K562 (cell line): ENCODE data around the gene ESRRG. TPM values are rescaled to one million over a fixed set of nuclear protein-coding genes. Genes with fewer than 3 reads are reported as not detected.
"Not testable (repeated sequence)": the region's sequence is repeated elsewhere in the genome, so short reads cannot be mapped to it uniquely, and the experiment has no call there.

Source experiments
- ATAC-seq: fragments of 200-7000 bp; cut with Tn5 transposase; 3 replicates; pipeline ENCODE4 v1.9.1; 2020; ENCODE audit warnings: moderate library complexity
- BruUV-seq: library from RNA; stranded (reverse); fragments of 400-500 nt; replicated peaks from 2 replicates; lab custom pipeline; 2021; lab: Mats Ljungman, UMichigan
- CTCF ChIA-PET: fragments of 300-600 bp; formaldehyde crosslinking; extraction: SDS; loops from one replicate; lab custom pipeline; 2021; ENCODE audit warnings: low intra/inter-chr PET ratio; lab: Yijun Ruan, JAX
- POLR2A ChIA-PET: fragments of 300-600, 350-650 bp; sonication (Branson Sonifier 250); formaldehyde crosslinking; extraction: SDS; loops from one replicate; lab custom pipeline; 2021; ENCODE audit warnings: antibody characterized with exemption, inconsistent platforms; lab: Yijun Ruan, JAX
- DNase-seq, 4 experiments: peaks; one replicate each; pipeline versions ENCODE4 v3.0.0 to v3.0.0-alpha.2; 2011 to 2018; ENCODE audit warnings: low spot score in 3 of 4, mixed read lengths in 3 of 4; ENCODE audit errors: extremely low read depth in 1 of 4
- FAIRE-seq: peaks from 2 replicates; lab custom pipeline; 2011; peaks lifted over from hg19 to GRCh38; lab: Jason Lieb, UNC
- H2AFZ ChIP-seq: 2 replicates; pipeline ENCODE4 v1.6.0; 2011; ENCODE audit warnings: low read depth, low read length, control low read depth, inconsistent platforms
- H3K27ac ChIP-seq: fragments of 200-600 bp; 3 replicates; pipeline ENCODE4 v1.8.0; 2011; ENCODE audit warnings: low read depth, mild to moderate bottlenecking, control low read depth, inconsistent platforms, low read length, moderate library complexity, mixed read lengths; ENCODE audit errors: extremely low read depth
- H3K27me3 ChIP-seq, 2 experiments: fragments of 300-600 bp in 1 of 2; 2 replicates in 1 of 2; 3 replicates in 1 of 2; pipeline versions ENCODE4 v1.6.0 to v1.8.0; 2011; ENCODE audit warnings: inconsistent platforms in 2 of 2, low read length in 2 of 2, mild to moderate bottlenecking in 1 of 2, mixed read lengths in 1 of 2, moderate library complexity in 1 of 2; ENCODE audit not compliant: control insufficient read depth in 2 of 2, insufficient read depth in 2 of 2
- H3K36me3 ChIP-seq: fragments of 300-600 bp; 3 replicates; pipeline ENCODE4 v1.8.0; 2011; ENCODE audit warnings: mild to moderate bottlenecking, low read length, inconsistent platforms; ENCODE audit not compliant: control insufficient read depth, insufficient read depth
- H3K4me1 ChIP-seq, 2 experiments: fragments of 200-600 bp in 1 of 2; replicated peaks in 1 of 2; 2 replicates in 1 of 2; 3 replicates in 1 of 2; pipeline versions ENCODE4 v1.5.1 to v1.8.0; 2011; ENCODE audit warnings: inconsistent platforms in 2 of 2, low read length in 2 of 2, mild to moderate bottlenecking in 1 of 2, mixed read lengths in 1 of 2, moderate library complexity in 1 of 2; ENCODE audit not compliant: control insufficient read depth in 2 of 2, insufficient read depth in 2 of 2
- H3K4me2 ChIP-seq: 2 replicates; pipeline ENCODE4 v1.6.1; 2011; ENCODE audit warnings: low read length, control low read depth, inconsistent platforms, mixed read lengths; ENCODE audit not compliant: insufficient read depth
- H3K4me3 ChIP-seq: fragments of 200-600 bp; sonication (generic), shearing (Covaris generic); 2 replicates; pipeline ENCODE4 v1.5.1; 2016; ENCODE audit warnings: control low read depth, inconsistent platforms
- H3K79me2 ChIP-seq: fragments of 200-600 bp; 3 replicates; pipeline ENCODE4 v1.8.0; 2011; ENCODE audit warnings: low read length, inconsistent platforms; ENCODE audit not compliant: control insufficient read depth, insufficient read depth
- H3K9ac ChIP-seq, 2 experiments: 2 replicates each; pipeline versions ENCODE4 v1.6.0 to v1.6.1; 2011; ENCODE audit warnings: low read depth in 2 of 2, low read length in 2 of 2, control low read depth in 1 of 2, inconsistent platforms in 1 of 2, mild to moderate bottlenecking in 1 of 2, mixed read lengths in 1 of 2; ENCODE audit not compliant: insufficient read depth in 1 of 2
- H3K9me1 ChIP-seq: one replicate; pipeline ENCODE4 v1.6.0; 2011; ENCODE audit warnings: inconsistent platforms, mild to moderate bottlenecking, low read length, moderate library complexity; ENCODE audit not compliant: control insufficient read depth, insufficient read depth
- H3K9me3 ChIP-seq: replicated peaks from 2 replicates; pipeline ENCODE4 v1.5.1; 2011; ENCODE audit warnings: low read depth, low read length, inconsistent platforms; ENCODE audit not compliant: control insufficient read depth, insufficient read depth
- H4K20me1 ChIP-seq: replicated peaks from 2 replicates; pipeline ENCODE4 v1.6.1; 2011; ENCODE audit warnings: low read length, inconsistent platforms, mixed read lengths; ENCODE audit not compliant: control insufficient read depth, insufficient read depth
- CHD4 ChIP-seq: fragments of 200-600 bp; sonication (generic); IDR thresholded peaks from 3 replicates; pipeline ENCODE4 v1.6.1; 2012; ENCODE audit warnings: low read depth, mild to moderate bottlenecking, mixed read lengths, low read length, inconsistent platforms; ENCODE audit not compliant: insufficient read depth, insufficient replicate concordance, poor library complexity, severe bottlenecking
- DMBX1 ChIP-seq: fragments of 250-450 bp; sonication (Bioruptor Pico); IDR thresholded peaks from 2 replicates; pipeline ENCODE4 v1.8.0; 2022; ENCODE audit warnings: inconsistent platforms, mild to moderate bottlenecking, moderate library complexity, borderline replicate concordance
- ELF4 ChIP-seq: fragments of 450-650 bp; formaldehyde crosslinking; IDR thresholded peaks from 2 replicates; pipeline ENCODE4 v1.4.0; 2022; ENCODE audit warnings: missing genetic modification characterization
- HNRNPL ChIP-seq: fragments of 200-400 bp; formaldehyde crosslinking; IDR thresholded peaks from 2 replicates; pipeline ENCODE4 v1.6.1; 2017; ENCODE audit warnings: low read depth, mild to moderate bottlenecking, low read length
- MTA1 ChIP-seq: fragments of 450-650 bp; IDR thresholded peaks from 2 replicates; pipeline ENCODE4 v1.6.1; 2017; ENCODE audit warnings: borderline replicate concordance
- RUNX1 ChIP-seq: sonication (generic); IDR thresholded peaks from 2 replicates; pipeline ENCODE4 v1.6.1; 2016; ENCODE audit warnings: antibody characterized with exemption, low read depth
- YBX1 ChIP-seq: fragments of 450-650 bp; IDR thresholded peaks from 2 replicates; pipeline ENCODE4 v1.7.1; 2016; ENCODE audit warnings: mild to moderate bottlenecking
- ZNF212 ChIP-seq: fragments of 450-650 bp; formaldehyde crosslinking; IDR thresholded peaks from 2 replicates; pipeline ENCODE4 v1.4.0; 2020; ENCODE audit warnings: mild to moderate bottlenecking
- ZZZ3 ChIP-seq: fragments of 450-650 bp; IDR thresholded peaks from 2 replicates; pipeline ENCODE4 v1.6.1; 2016; ENCODE audit warnings: antibody characterized with exemption, mild to moderate bottlenecking, moderate library complexity
- WGBS: fragments of 100-300 bp; shearing (Covaris generic); methylation state at CpG from one replicate; pipeline ENCODE4 v1.1.6; 2016; ENCODE audit warnings: low coverage, mixed read lengths; ENCODE audit not compliant: insufficient coverage; ENCODE audit errors: missing lambda C conversion rate; 5-methylcytosine and 5-hydroxymethylcytosine counted together
- in situ Hi-C: fragments of 300-500 bp; cut with MboI; formaldehyde crosslinking; loops from 4 replicates; pipeline ENCODE4 v1.15.0; 2018; ENCODE audit warnings: inconsistent platforms, mixed read lengths
- intact Hi-C: fragments of 100-400 bp; cut with micrococcal nuclease; formaldehyde crosslinking; loops from 2 replicates; pipeline ENCODE4 v1.14.2; 2022
- polyA plus RNA-seq, 8 experiments: library from polyadenylated mRNA; depleted of rRNA in 4 of 8; stranded (reverse) in 5 of 8; unstranded in 3 of 8; fragments of >200 nt; fragmentation: Nextera tagmentation in 2 of 8; fragmentation: Illumina TruSeq in 1 of 8; extraction: Ambion mirVana in 2 of 8; extraction: Trizol in 1 of 8; gene quantifications; 2 replicates each; pipeline versions ENCODE4 v1.2.1 to v1.2.3, GENCODE V29; 2011 to 2014; ENCODE audit warnings: inconsistent platforms in 1 of 8, missing spikeins in 1 of 8
- total RNA-seq, 7 experiments: library from RNA; depleted of rRNA in 6 of 7; stranded (reverse); fragments of >200 nt in 6 of 7; fragmentation: Illumina TruSeq in 2 of 7; extraction: Trizol in 2 of 7; gene quantifications; 2 replicates each; pipeline versions ENCODE4 v1.2.1 to v1.2.3, GENCODE V29; 2011 to 2021; ENCODE audit warnings: low replicate concordance in 1 of 7
- TF ChIP-seq, protein P1 (sequence below): sonication (generic); formaldehyde crosslinking; IDR thresholded peaks from 2 replicates; pipeline ENCODE4 v1.8.0; 2022; ENCODE audit warnings: mild to moderate bottlenecking, missing genetic modification reagents
- TF ChIP-seq, protein P2 (sequence below), 3 experiments: IDR thresholded peaks in 2 of 3; conservative IDR thresholded peaks in 1 of 3; 2 replicates each; pipeline ENCODE4 v1.5.1; 2011 to 2012; ENCODE audit warnings: low read length in 3 of 3, mild to moderate bottlenecking in 3 of 3, control low read depth in 2 of 3, improper control_type of control experiment in 1 of 3, inconsistent platforms in 1 of 3, low read depth in 1 of 3, mixed read lengths in 1 of 3, moderate library complexity in 1 of 3; ENCODE audit not compliant: insufficient read depth in 2 of 3

Gene ESRRG
- total and polyA plus RNA-seq, 9 of the 15 experiments (the other 6 are each of a cell fraction or from before 2014, with no cell fraction given) = not detected

DNA sequence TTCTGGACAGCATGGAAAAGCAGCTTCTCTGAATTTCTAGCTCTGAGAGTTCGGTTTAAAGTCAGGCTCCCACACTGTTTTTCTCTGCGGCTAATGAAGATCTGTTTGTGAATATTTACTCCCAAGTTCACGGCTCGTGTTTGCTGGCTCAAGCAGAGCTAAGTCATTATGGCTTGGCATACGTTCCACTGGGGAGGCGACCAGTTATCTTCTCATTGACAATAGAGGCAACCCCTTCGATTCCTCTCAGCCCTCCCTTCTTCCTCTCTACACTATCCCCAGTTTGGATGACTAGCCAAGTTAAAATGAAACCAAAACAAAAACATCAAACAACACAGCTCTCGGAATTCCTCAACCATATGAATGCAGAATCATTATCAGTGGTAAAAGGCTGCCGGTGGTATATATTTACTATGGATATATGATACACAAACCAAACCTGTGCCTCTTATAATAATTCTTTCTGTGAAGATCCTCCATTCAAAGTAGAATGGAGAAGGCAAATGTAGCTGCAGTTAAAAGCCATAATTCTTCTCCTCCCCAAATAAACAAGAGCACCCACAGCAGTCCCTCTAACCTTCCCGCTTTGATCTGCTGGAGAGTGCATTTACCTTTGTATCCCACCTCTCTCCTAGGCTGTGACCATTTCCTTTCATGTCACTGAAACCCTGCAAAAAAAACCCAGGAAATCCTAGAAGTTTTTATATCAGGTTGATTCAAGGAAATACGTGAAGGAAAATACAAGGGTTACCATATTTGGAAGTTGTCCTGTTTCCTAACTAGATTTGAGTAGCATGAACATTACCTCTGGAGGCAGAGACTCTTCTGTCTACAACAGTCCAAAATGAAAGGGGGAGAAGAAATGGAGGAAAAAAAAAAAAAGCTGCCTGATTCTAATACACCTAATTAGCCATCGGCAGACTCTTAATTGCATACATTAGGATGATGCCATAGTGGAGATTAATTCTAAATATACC is 191.7 kb downstream of the ESRRG start (continued):
- TF ChIP-seq CHD4 (no peak), ELF4 (CRISPR knock-in tag) (no peak), RUNX1 (no peak), YBX1 (no peak), ZNF212 (CRISPR knock-in tag) (no peak), MTA1 (no peak), DMBX1 (CRISPR knock-in tag) (no peak), HNRNPL (no peak), ZZZ3 (no peak)
- TF ChIP-seq, protein P1, sequence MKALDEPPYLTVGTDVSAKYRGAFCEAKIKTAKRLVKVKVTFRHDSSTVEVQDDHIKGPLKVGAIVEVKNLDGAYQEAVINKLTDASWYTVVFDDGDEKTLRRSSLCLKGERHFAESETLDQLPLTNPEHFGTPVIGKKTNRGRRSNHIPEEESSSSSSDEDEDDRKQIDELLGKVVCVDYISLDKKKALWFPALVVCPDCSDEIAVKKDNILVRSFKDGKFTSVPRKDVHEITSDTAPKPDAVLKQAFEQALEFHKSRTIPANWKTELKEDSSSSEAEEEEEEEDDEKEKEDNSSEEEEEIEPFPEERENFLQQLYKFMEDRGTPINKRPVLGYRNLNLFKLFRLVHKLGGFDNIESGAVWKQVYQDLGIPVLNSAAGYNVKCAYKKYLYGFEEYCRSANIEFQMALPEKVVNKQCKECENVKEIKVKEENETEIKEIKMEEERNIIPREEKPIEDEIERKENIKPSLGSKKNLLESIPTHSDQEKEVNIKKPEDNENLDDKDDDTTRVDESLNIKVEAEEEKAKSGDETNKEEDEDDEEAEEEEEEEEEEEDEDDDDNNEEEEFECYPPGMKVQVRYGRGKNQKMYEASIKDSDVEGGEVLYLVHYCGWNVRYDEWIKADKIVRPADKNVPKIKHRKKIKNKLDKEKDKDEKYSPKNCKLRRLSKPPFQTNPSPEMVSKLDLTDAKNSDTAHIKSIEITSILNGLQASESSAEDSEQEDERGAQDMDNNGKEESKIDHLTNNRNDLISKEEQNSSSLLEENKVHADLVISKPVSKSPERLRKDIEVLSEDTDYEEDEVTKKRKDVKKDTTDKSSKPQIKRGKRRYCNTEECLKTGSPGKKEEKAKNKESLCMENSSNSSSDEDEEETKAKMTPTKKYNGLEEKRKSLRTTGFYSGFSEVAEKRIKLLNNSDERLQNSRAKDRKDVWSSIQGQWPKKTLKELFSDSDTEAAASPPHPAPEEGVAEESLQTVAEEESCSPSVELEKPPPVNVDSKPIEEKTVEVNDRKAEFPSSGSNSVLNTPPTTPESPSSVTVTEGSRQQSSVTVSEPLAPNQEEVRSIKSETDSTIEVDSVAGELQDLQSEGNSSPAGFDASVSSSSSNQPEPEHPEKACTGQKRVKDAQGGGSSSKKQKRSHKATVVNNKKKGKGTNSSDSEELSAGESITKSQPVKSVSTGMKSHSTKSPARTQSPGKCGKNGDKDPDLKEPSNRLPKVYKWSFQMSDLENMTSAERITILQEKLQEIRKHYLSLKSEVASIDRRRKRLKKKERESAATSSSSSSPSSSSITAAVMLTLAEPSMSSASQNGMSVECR = no peak
- TF ChIP-seq, protein P2, sequence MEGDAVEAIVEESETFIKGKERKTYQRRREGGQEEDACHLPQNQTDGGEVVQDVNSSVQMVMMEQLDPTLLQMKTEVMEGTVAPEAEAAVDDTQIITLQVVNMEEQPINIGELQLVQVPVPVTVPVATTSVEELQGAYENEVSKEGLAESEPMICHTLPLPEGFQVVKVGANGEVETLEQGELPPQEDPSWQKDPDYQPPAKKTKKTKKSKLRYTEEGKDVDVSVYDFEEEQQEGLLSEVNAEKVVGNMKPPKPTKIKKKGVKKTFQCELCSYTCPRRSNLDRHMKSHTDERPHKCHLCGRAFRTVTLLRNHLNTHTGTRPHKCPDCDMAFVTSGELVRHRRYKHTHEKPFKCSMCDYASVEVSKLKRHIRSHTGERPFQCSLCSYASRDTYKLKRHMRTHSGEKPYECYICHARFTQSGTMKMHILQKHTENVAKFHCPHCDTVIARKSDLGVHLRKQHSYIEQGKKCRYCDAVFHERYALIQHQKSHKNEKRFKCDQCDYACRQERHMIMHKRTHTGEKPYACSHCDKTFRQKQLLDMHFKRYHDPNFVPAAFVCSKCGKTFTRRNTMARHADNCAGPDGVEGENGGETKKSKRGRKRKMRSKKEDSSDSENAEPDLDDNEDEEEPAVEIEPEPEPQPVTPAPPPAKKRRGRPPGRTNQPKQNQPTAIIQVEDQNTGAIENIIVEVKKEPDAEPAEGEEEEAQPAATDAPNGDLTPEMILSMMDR (IDR thresholded peaks at IDR 0.05 in 2 of 3, conservative IDR thresholded peaks at IDR 0.05 in 1 of 3; ENCODE audit: insufficient read depth in 2 of 3, low read depth in 1 of 3, low read length in 3 of 3) = no peak

DNA sequence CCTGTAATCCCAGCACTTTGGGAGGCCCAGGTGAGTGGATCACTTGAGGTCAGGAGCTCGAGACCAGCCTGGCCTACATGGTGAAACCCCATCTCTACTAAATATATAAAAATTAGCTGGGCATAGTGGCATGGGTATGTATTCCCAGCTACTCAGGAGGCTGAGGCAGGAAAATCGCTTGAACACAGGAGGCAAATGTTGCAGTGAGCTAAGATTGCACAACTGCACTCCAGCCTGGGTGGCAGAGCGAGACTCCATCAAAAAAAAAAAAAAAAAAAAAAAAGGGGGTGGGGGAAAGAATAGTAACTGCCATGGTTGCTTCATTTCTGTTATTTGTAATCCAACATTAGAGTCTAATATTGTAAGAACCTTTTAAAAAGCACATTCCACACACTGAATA is 193.4 kb downstream of the ESRRG start:
- H3K9ac ChIP-seq, BruUV-seq, H3K9me1 ChIP-seq, H3K36me3 ChIP-seq, intact Hi-C loops, CTCF ChIA-PET, H3K27me3 ChIP-seq, H3K9me3 ChIP-seq, DNase-seq, ATAC-seq, H3K4me1 ChIP-seq, H3K79me2 ChIP-seq, in situ Hi-C loops, H4K20me1 ChIP-seq, H3K4me3 ChIP-seq, FAIRE-seq, H3K4me2 ChIP-seq, POLR2A ChIA-PET, H2AFZ ChIP-seq, H3K27ac ChIP-seq: not testable (repeated sequence)
- WGBS = 0% methylated on average over 2 of the region's 3 CpGs
